B cell (primary cell): ENCODE measurements around the gene CASZ1. TPM values are rescaled to one million over a fixed set of nuclear protein-coding genes. Genes with fewer than 3 reads are reported as not detected.

Experiments used
- ATAC-seq: fragments of 200-7000 bp; cut with Tn5 transposase; one replicate; pipeline ENCODE4 v1.10.0; 2021; ENCODE audit warnings: low read depth, mild to moderate bottlenecking, moderate number of reproducible peaks, moderate library complexity
- CTCF ChIA-PET: fragments of 350-600 bp; sonication (Branson Sonifier 250); formaldehyde crosslinking; loops from one replicate; lab custom pipeline; 2021; ENCODE audit warnings: antibody characterized with exemption, inconsistent platforms; lab: Charles Lee
- POLR2A ChIA-PET: fragments of 350-600 bp; sonication (Branson Sonifier 250); formaldehyde crosslinking; loops from one replicate; lab custom pipeline; 2021; ENCODE audit warnings: antibody characterized with exemption; lab: Charles Lee
- DNase-seq: peaks from one replicate; pipeline ENCODE4 v3.0.0; 2013
- H2AFZ ChIP-seq: 2 replicates; pipeline ENCODE4 v1.6.1; 2012; ENCODE audit warnings: mild to moderate bottlenecking, low read depth, low read length; ENCODE audit not compliant: insufficient read depth, poor library complexity, severe bottlenecking
- H3K27ac ChIP-seq, 2 donors: 1 replicate in 1 of 2; 2 replicates in 1 of 2; pipeline ENCODE4 v1.5.1; 2012 to 2013; ENCODE audit warnings: low read length in 2 of 2, mild to moderate bottlenecking in 2 of 2, moderate library complexity in 1 of 2
- H3K27me3 ChIP-seq, 4 experiments: fragments of 200-600 bp in 1 of 4; sonication (generic) in 1 of 4; replicated peaks in 1 of 4; 1 replicate in 2 of 4; 2 replicates in 2 of 4; pipeline versions ENCODE4 v1.6.1 to v1.7.0; 2013 to 2016; ENCODE audit warnings: low read length in 3 of 4, mild to moderate bottlenecking in 2 of 4, mixed read lengths in 1 of 4, moderate library complexity in 1 of 4; ENCODE audit not compliant: insufficient read depth in 4 of 4, control insufficient read depth in 3 of 4; ENCODE audit errors: control extremely low read depth in 1 of 4
- H3K36me3 ChIP-seq, 2 experiments: replicated peaks in 1 of 2; 1 replicate in 1 of 2; 2 replicates in 1 of 2; pipeline versions ENCODE4 v1.6.1 to v1.7.1; 2013; ENCODE audit warnings: low read length in 1 of 2; ENCODE audit not compliant: insufficient read depth in 2 of 2, control insufficient read depth in 1 of 2; ENCODE audit errors: control extremely low read depth in 1 of 2, extremely low read depth in 1 of 2
- H3K4me1 ChIP-seq, 2 donors: fragments of 200-600 bp in 1 of 2; sonication (generic) in 1 of 2; 1 replicate in 1 of 2; 2 replicates in 1 of 2; pipeline versions ENCODE4 v1.5.1 to v1.6.1; 2013 to 2017; ENCODE audit warnings: low read length in 2 of 2; ENCODE audit not compliant: control insufficient read depth in 2 of 2, insufficient read depth in 2 of 2
- H3K4me2 ChIP-seq: replicated peaks from 2 replicates; pipeline ENCODE3; 2012; ENCODE audit warnings: mild to moderate bottlenecking, low read depth, low read length; ENCODE audit not compliant: poor library complexity, severe bottlenecking
- H3K4me3 ChIP-seq, 5 experiments: fragments of 200-600 bp in 1 of 5; sonication (generic) in 1 of 5; 1 replicate in 3 of 5; 2 replicates in 2 of 5; pipeline versions ENCODE4 v1.5.1 to v1.7.0; 2011 to 2016; ENCODE audit warnings: low read length in 4 of 5, mild to moderate bottlenecking in 4 of 5, low read depth in 2 of 5, control low read depth in 1 of 5, moderate library complexity in 1 of 5; ENCODE audit not compliant: insufficient read depth in 1 of 5; ENCODE audit errors: control extremely low read depth in 1 of 5, extremely low read depth in 1 of 5
- H3K79me2 ChIP-seq: fragments of 200-600 bp; sonication (generic); one replicate; pipeline ENCODE4 v1.6.0; 2016; ENCODE audit warnings: low read length; ENCODE audit not compliant: control insufficient read depth, insufficient read depth
- H3K9ac ChIP-seq: fragments of 200-600 bp; sonication (generic); 2 replicates; pipeline ENCODE4 v1.6.1; 2017; ENCODE audit warnings: mild to moderate bottlenecking, low read length, moderate library complexity
- H3K9me3 ChIP-seq, 3 donors: one replicate each; pipeline versions ENCODE4 v1.6.1 to v1.7.1; 2013; ENCODE audit warnings: low read length in 2 of 3; ENCODE audit not compliant: control insufficient read depth in 2 of 3, insufficient read depth in 1 of 3; ENCODE audit errors: control extremely low read depth in 1 of 3
- H4K20me1 ChIP-seq: 2 replicates; pipeline ENCODE4 v1.6.0; 2012; ENCODE audit warnings: mild to moderate bottlenecking, low read length; ENCODE audit not compliant: insufficient read depth, control insufficient read depth, poor library complexity, severe bottlenecking
- H3K27ac Mint-ChIP-seq: one replicate; pipeline ENCODE4 v1.8.0; 2021; ENCODE audit warnings: mixed read lengths
- H3K27me3 Mint-ChIP-seq: one replicate; pipeline ENCODE4 v1.8.0; 2021; ENCODE audit warnings: mixed read lengths
- H3K4me1 Mint-ChIP-seq: one replicate; pipeline ENCODE4 v1.8.0; 2021; ENCODE audit warnings: mixed read lengths
- H3K4me3 Mint-ChIP-seq: one replicate; pipeline ENCODE4 v1.8.0; 2021; ENCODE audit warnings: mixed read lengths
- H3K9me3 Mint-ChIP-seq: one replicate; pipeline ENCODE4 v1.8.0; 2022; ENCODE audit warnings: mixed read lengths; ENCODE audit not compliant: insufficient read depth
- EZH2 ChIP-seq: IDR thresholded peaks from 2 replicates; pipeline ENCODE4 v1.6.1; 2012; ENCODE audit warnings: borderline replicate concordance, low read depth, mild to moderate bottlenecking, moderate library complexity, low read length; ENCODE audit not compliant: insufficient read depth, poor library complexity, severe bottlenecking
- WGBS: methylation state at CpG from one replicate; pipeline ENCODE4 v1.1.5; 2013; ENCODE audit warnings: missing lambda C conversion rate; ENCODE audit not compliant: insufficient coverage; 5-methylcytosine and 5-hydroxymethylcytosine counted together
- intact Hi-C: fragments of 100-400 bp; cut with micrococcal nuclease; formaldehyde crosslinking; loops from one replicate; pipeline ENCODE4 v1.10.0; 2022
- polyA plus RNA-seq: library from polyadenylated mRNA; depleted of rRNA; stranded (reverse); fragments of >200 nt; gene quantifications from 2 replicates; pipeline ENCODE4 v1.2.3, GENCODE V29; 2012
- total RNA-seq, 2 donors: library from RNA; stranded (reverse); fragments of 120-200 nt in 1 of 2; gene quantifications; 1 replicate in 1 of 2; 2 replicates in 1 of 2; pipeline versions ENCODE4 v1.2.3 to v1.2.4, GENCODE V29; 2013 to 2022
- TF ChIP-seq, protein P1 (sequence below): fragments of 200-600 bp; IDR thresholded peaks from one replicate; pipeline ENCODE4 v1.8.0; 2022; ENCODE audit warnings: antibody characterized with exemption, mild to moderate bottlenecking

The CASZ1 gene
- total and polyA plus RNA-seq, 2 donors (not counting 1 experiment from before 2014, with no cell fraction given), result 9.5 to 27.2 TPM

DNA sequence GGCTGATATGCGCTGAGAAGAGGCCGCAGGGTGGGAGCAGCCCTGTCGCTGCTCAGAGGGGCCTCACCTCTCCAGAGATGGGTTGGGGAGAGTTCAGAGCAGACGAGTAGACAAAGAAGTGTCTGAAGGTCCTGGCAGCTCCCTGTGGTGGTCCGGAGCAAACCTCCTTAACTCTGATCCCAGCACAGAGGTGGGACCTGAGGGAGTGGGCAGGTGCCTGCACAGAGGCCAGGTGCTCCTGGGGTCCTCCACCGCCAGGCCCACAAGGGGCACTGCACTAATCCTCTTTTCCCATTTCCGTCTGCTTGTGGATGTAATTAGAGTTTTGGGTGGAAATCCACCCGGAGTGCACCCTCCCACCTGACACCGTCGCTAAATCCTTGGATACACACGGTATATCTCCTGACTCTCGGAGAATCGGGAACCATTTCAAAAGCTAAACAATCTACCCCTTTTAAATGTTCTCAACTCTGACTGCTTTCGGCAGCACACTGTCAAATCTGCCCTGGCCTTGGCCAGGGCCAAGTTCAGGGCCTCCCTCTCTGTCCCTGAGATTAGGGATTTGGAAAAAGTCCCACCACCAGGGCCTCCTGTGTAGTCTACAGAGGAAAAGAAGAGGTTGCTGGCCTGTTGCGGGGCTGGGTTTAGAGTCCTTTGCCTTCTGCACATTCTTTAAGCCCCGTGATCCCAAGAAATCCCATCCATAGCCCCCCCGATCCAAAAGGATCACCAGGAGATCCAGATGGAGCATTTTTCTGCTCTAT, 22.4 kb downstream of the CASZ1 start:
- intact Hi-C loops, result no loop called here
- TF ChIP-seq, protein P1, sequence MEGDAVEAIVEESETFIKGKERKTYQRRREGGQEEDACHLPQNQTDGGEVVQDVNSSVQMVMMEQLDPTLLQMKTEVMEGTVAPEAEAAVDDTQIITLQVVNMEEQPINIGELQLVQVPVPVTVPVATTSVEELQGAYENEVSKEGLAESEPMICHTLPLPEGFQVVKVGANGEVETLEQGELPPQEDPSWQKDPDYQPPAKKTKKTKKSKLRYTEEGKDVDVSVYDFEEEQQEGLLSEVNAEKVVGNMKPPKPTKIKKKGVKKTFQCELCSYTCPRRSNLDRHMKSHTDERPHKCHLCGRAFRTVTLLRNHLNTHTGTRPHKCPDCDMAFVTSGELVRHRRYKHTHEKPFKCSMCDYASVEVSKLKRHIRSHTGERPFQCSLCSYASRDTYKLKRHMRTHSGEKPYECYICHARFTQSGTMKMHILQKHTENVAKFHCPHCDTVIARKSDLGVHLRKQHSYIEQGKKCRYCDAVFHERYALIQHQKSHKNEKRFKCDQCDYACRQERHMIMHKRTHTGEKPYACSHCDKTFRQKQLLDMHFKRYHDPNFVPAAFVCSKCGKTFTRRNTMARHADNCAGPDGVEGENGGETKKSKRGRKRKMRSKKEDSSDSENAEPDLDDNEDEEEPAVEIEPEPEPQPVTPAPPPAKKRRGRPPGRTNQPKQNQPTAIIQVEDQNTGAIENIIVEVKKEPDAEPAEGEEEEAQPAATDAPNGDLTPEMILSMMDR, result no peak
- no peak for TF ChIP-seq EZH2
- WGBS, result 91% methylated on average over 14 of the region's 17 CpGs
- Histone ChIP-seq H4K20me1 (no peaks in the 10 kb centered on the region), H3K9ac (no peak overlapping the region), H3K79me2 (no peaks in the 10 kb centered on the region), H3K4me1 (no peaks in the 10 kb centered on the region), H3K4me3 (no peak overlapping the region), H3K27ac (no peak overlapping the region), H2AFZ (no peak overlapping the region), H3K9me3 (no peaks in the 10 kb centered on the region), H3K36me3 (no peaks in the 10 kb centered on the region), H3K27me3 (no peaks in the 10 kb centered on the region), H3K4me2 (no peak overlapping the region)
- ATAC-seq (no peak), DNase-seq (no peak)
- no peaks in the 10 kb centered on the region for H3K9me3 Mint-ChIP-seq
- H3K27ac Mint-ChIP-seq, result no peak overlapping the region
- peaks cover 3% of the 10 kb centered on the region for H3K27me3 Mint-ChIP-seq
- no peak overlapping the region for H3K4me3 Mint-ChIP-seq
- ChIA-PET CTCF (no interaction called here), POLR2A (no interaction called here)
- no peaks in the 10 kb centered on the region for H3K4me1 Mint-ChIP-seq

DNA sequence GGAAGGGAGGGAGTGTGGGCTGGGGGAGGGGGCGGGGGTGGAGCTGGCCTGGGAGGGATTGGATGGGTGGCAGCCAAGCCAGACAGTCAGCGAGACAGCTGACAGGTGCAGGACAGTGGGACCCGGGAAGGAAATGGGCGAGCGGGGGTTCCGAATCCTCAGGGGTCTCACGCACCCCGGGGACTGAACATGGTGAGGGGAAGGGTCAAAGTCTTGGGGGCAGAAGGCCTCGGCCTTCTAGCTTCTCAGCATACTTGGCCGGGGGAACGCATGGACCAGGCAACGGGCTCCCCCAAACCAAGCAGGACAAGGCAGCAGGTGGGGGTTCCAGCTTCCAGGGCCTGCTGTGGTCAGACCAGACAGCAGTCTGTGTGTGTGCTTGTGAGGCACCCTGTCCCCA, 23.1 kb downstream of the CASZ1 start:
- Histone ChIP-seq H3K4me2 (no peak overlapping the region), H3K9ac (no peak overlapping the region), H3K4me1 (no peaks in the 10 kb centered on the region), H3K27me3 (no peaks in the 10 kb centered on the region), H4K20me1 (no peaks in the 10 kb centered on the region), H2AFZ (no peak overlapping the region), H3K9me3 (peaks cover 0 to 2% (median 0%) of the 10 kb centered on the region in 3 donors), H3K4me3 (no peak overlapping the region), H3K36me3 (no peaks in the 10 kb centered on the region), H3K27ac (no peak overlapping the region), H3K79me2 (no peaks in the 10 kb centered on the region)
- CTCF ChIA-PET, result no interaction called here
- Mint-ChIP-seq H3K27me3 (peaks cover 3% of the 10 kb centered on the region), H3K27ac (no peak overlapping the region), H3K4me3 (no peak overlapping the region), H3K9me3 (no peaks in the 10 kb centered on the region), H3K4me1 (no peaks in the 10 kb centered on the region)
- ATAC-seq (no peak), DNase-seq (no peak)
- no peak for TF ChIP-seq EZH2
- TF ChIP-seq, protein P1, result no peak
- WGBS, result 92% methylated on average over 8 of the region's 12 CpGs
- POLR2A ChIA-PET, result no interaction called here
- intact Hi-C loops, result no loop called here
